SK-N-SH (cell line): ENCODE measurements around the gene PPP1R15A. TPM values are rescaled to one million over a fixed set of nuclear protein-coding genes. Genes with fewer than 3 reads are reported as not detected.

Source experiments
- CTCF ChIA-PET: fragments of 300-600, 350-600 bp; formaldehyde crosslinking; extraction: SDS; loops from one replicate; lab custom pipeline; 2021; lab: Yijun Ruan, JAX
- POLR2A ChIA-PET: fragments of 350-600 bp; sonication (Branson Sonifier 250); formaldehyde crosslinking; extraction: SDS; loops from one replicate; lab custom pipeline; 2020; ENCODE audit warnings: antibody characterized with exemption, inconsistent platforms; lab: Yijun Ruan, JAX
- DNase-seq: peaks from one replicate; pipeline ENCODE4 v3.0.0; 2012
- H2AFZ ChIP-seq: fragments of 200-600 bp; sonication (generic); 2 replicates; pipeline ENCODE4 v1.8.1; 2016; ENCODE audit warnings: antibody characterized with exemption, mild to moderate bottlenecking, low read depth
- H3F3A ChIP-seq: fragments of 200-600 bp; sonication (generic); replicated peaks from 2 replicates; pipeline ENCODE3; 2016; ENCODE audit warnings: antibody characterized with exemption, mild to moderate bottlenecking; ENCODE audit not compliant: insufficient read depth
- H3K27ac ChIP-seq, 2 experiments: fragments of 200-500 bp in 1 of 2; fragments of 200-600 bp in 1 of 2; sonication (Bioruptor generic) in 1 of 2; sonication (generic), shearing (Covaris generic) in 1 of 2; 2 replicates each; pipeline versions ENCODE4 v1.5.1 to v1.6.1; 2014 to 2016; ENCODE audit warnings: low read depth in 2 of 2, inconsistent platforms in 1 of 2, low read length in 1 of 2, mild to moderate bottlenecking in 1 of 2, mixed read lengths in 1 of 2
- H3K27me3 ChIP-seq: fragments of 200-600 bp; sonication (generic), shearing (Covaris generic); 2 replicates; pipeline ENCODE4 v1.6.1; 2016; ENCODE audit warnings: mixed run types; ENCODE audit not compliant: insufficient read depth
- H3K36me3 ChIP-seq, 2 experiments: fragments of 200-500 bp in 1 of 2; fragments of 200-600 bp in 1 of 2; sonication (Bioruptor generic) in 1 of 2; sonication (generic) in 1 of 2; replicated peaks in 1 of 2; 2 replicates each; pipeline versions ENCODE3 to v1.5.1; 2014 to 2016; ENCODE audit warnings: low read length in 1 of 2, mild to moderate bottlenecking in 1 of 2; ENCODE audit not compliant: insufficient read depth in 2 of 2, control insufficient read depth in 1 of 2
- H3K4me1 ChIP-seq, 2 experiments: fragments of 200-500 bp in 1 of 2; fragments of 200-600 bp in 1 of 2; sonication (Bioruptor generic) in 1 of 2; sonication (generic), shearing (Covaris generic) in 1 of 2; 2 replicates each; pipeline versions ENCODE4 v1.5.1 to v1.6.1; 2014 to 2016; ENCODE audit warnings: low read depth in 1 of 2, low read length in 1 of 2, mixed run types in 1 of 2; ENCODE audit not compliant: insufficient read depth in 2 of 2, control insufficient read depth in 1 of 2
- H3K4me2 ChIP-seq: fragments of 200-600 bp; sonication (generic), shearing (Covaris generic); 2 replicates; pipeline ENCODE4 v1.6.1; 2017; ENCODE audit warnings: mixed run types
- H3K4me3 ChIP-seq, 2 experiments: fragments of 200-500 bp in 1 of 2; fragments of 200-600 bp in 1 of 2; sonication (Bioruptor generic) in 1 of 2; sonication (generic), shearing (Covaris generic) in 1 of 2; 2 replicates each; pipeline versions ENCODE4 v1.5.1 to v1.8.1; 2014 to 2016; ENCODE audit warnings: low read depth in 2 of 2, inconsistent platforms in 1 of 2, low read length in 1 of 2, mild to moderate bottlenecking in 1 of 2, mixed read lengths in 1 of 2, moderate library complexity in 1 of 2
- H3K79me2 ChIP-seq: fragments of 200-600 bp; sonication (generic); 2 replicates; pipeline ENCODE4 v1.8.1; 2017; ENCODE audit warnings: mild to moderate bottlenecking; ENCODE audit not compliant: insufficient read depth
- H3K9ac ChIP-seq: fragments of 200-600 bp; sonication (generic); 2 replicates; pipeline ENCODE4 v1.6.1; 2017; ENCODE audit warnings: mixed run types
- H3K9me2 ChIP-seq: fragments of 200-600 bp; sonication (generic); 2 replicates; pipeline ENCODE4 v1.6.1; 2017; ENCODE audit warnings: mixed run types
- H3K9me3 ChIP-seq: fragments of 200-600 bp; sonication (generic); 2 replicates; pipeline ENCODE4 v1.6.1; 2017; ENCODE audit warnings: mixed run types, mild to moderate bottlenecking, moderate library complexity
- H4K20me1 ChIP-seq: fragments of 200-600 bp; sonication (generic); 2 replicates; pipeline ENCODE4 v1.6.1; 2017; ENCODE audit warnings: mild to moderate bottlenecking, mixed run types; ENCODE audit not compliant: insufficient read depth
- CTCF ChIP-seq: fragments of 200-600 bp; sonication (generic); IDR thresholded peaks from 2 replicates; pipeline ENCODE4 v1.6.1; 2017; ENCODE audit warnings: antibody characterized with exemption, mild to moderate bottlenecking, moderate library complexity
- EZH2phosphoT487 ChIP-seq: fragments of 200-600 bp; sonication (generic); IDR thresholded peaks from 2 replicates; pipeline ENCODE4 v1.6.1; 2017; ENCODE audit warnings: low read depth, mixed run types, mild to moderate bottlenecking, antibody characterized with exemption, moderate library complexity, borderline replicate concordance
- FOXM1 ChIP-seq: IDR thresholded peaks from 2 replicates; pipeline ENCODE4 v1.4.0; 2012; ENCODE audit warnings: low read depth, mild to moderate bottlenecking
- JUND ChIP-seq: IDR thresholded peaks from 2 replicates; pipeline ENCODE4 v1.4.0; 2012
- MXI1 ChIP-seq: IDR thresholded peaks from 2 replicates; pipeline ENCODE4 v1.6.1; 2012; ENCODE audit warnings: mild to moderate bottlenecking, low read depth, low read length, improper control_type of control experiment
- NFIC ChIP-seq: IDR thresholded peaks from 2 replicates; pipeline ENCODE4 v1.4.0; 2012; ENCODE audit warnings: borderline replicate concordance
- NRF1 ChIP-seq: IDR thresholded peaks from 2 replicates; pipeline ENCODE4 v1.6.1; 2012; ENCODE audit warnings: low read depth, mild to moderate bottlenecking, low read length
- RAD21 ChIP-seq: IDR thresholded peaks from 2 replicates; pipeline ENCODE4 v1.6.1; 2012; ENCODE audit warnings: mild to moderate bottlenecking, low read length
- RFX5 ChIP-seq: IDR thresholded peaks from 2 replicates; pipeline ENCODE4 v1.6.1; 2012; ENCODE audit warnings: mild to moderate bottlenecking, improper control_type of control experiment, low read length
- SIN3A ChIP-seq: IDR thresholded peaks from 2 replicates; pipeline ENCODE4 v1.6.1; 2012; ENCODE audit warnings: low read depth, mild to moderate bottlenecking, low read length, moderate library complexity, borderline replicate concordance
- SMC3 ChIP-seq: IDR thresholded peaks from 2 replicates; pipeline ENCODE4 v1.6.1; 2012; ENCODE audit warnings: low read depth, low read length, improper control_type of control experiment
- TCF12 ChIP-seq: IDR thresholded peaks from 2 replicates; pipeline ENCODE4 v1.4.0; 2012
- USF1 ChIP-seq: IDR thresholded peaks from 2 replicates; pipeline ENCODE4 v1.4.0; 2012; ENCODE audit warnings: low read depth, borderline replicate concordance
- WGBS: methylation state at CpG from one replicate; pipeline ENCODE4 v1.1.6; 2017; ENCODE audit warnings: low lambda C conversion rate; 5-methylcytosine and 5-hydroxymethylcytosine counted together
- polyA plus RNA-seq, 3 experiments: library from polyadenylated mRNA; depleted of rRNA; stranded (reverse); fragments of >200 nt; gene quantifications; 2 replicates each; pipeline ENCODE4 v1.2.3, GENCODE V29; 2012
- TF ChIP-seq, protein P1 (sequence below): IDR thresholded peaks from 2 replicates; pipeline ENCODE4 v1.4.0; 2012; ENCODE audit warnings: low read depth
- TF ChIP-seq, protein P2 (sequence below): fragments of 150-350 bp; IDR thresholded peaks from 2 replicates; pipeline ENCODE4 v1.6.1; 2016; ENCODE audit warnings: mild to moderate bottlenecking, low read depth, low read length
- TF ChIP-seq, protein P3 (sequence below): IDR thresholded peaks from 2 replicates; pipeline ENCODE4 v1.4.0; 2012; ENCODE audit warnings: low read depth, borderline replicate concordance
- TF ChIP-seq, protein P4 (sequence below): fragments of 150-350 bp; IDR thresholded peaks from 2 replicates; pipeline ENCODE4 v1.6.1; 2017; ENCODE audit warnings: antibody characterized with exemption, low read length, low read depth, borderline replicate concordance
- TF ChIP-seq, protein P5 (sequence below): IDR thresholded peaks from 2 replicates; pipeline ENCODE4; 2012

The PPP1R15A gene
- polyA plus RNA-seq, 1 of the 3 experiments (the other 2 are of a cell fraction): 73.7 TPM

DNA sequence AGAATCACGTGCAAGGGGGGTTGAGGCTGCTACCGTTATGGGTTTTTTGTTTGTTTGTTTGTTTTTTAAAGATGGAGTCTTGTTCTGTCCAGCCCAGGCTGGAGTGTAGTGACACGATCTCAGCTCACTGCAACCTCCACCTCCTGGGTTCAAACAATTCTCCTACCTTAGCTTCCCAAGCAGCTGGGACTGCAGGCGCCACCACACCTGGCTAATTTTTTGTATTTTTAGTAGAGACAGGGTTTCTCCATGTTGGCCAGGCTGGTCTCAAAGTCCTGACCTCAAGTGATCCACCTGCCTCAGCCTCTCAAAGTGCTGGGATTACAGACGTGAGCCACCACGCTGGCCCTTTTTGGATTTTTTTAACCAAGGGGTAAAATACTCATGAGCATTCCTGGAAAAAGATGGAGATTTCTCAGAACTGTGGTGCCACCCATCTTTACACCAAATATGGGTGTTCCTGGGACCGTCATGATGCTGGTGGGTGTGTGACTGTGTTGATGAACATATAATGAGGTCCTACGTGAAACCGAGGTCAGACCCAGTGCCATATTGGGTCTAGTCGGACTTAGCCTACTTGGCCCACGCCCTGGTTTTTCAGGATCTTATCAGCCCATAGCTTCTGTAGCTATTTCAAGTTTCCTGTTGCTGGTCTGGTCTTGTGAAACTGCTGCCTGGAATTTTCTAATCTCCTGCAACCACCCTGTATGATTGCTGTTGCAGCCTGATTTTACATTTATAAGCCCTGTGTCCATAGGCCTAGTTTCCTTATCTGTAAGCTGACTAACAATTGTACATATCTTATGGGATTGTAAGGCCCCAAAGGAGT lies 6.2 kb downstream of the PPP1R15A start (continued):
- TF ChIP-seq USF1 (no peak), MXI1 (no peak), JUND (no peak), EZH2phosphoT487 (no peak), SMC3 (no peak)
- TF ChIP-seq, protein P1, sequence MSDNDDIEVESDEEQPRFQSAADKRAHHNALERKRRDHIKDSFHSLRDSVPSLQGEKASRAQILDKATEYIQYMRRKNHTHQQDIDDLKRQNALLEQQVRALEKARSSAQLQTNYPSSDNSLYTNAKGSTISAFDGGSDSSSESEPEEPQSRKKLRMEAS: no peak

- H2AFZ ChIP-seq: no peak overlapping the region
- no peak overlapping the region for H3K9ac ChIP-seq
- H3K4me1 ChIP-seq: peaks cover 8 to 15% of the 10 kb centered on the region in 2 experiments; a peak in 3 of 4 replicates
- POLR2A ChIA-PET: interaction anchor here (0.6 kb wide), 1 partner anchor 1071 kb away, joined by 3 read pairs; no protein-coding TSS in a partner anchor
- H3K9me3 ChIP-seq: no peaks in the 10 kb centered on the region
- H3F3A ChIP-seq: peaks cover 51% of the 10 kb centered on the region
- H3K4me3 ChIP-seq: no peak overlapping the region
- H3K9me2 ChIP-seq: no peaks in the 10 kb centered on the region
- H3K36me3 ChIP-seq: peaks cover 20 to 70% of the 10 kb centered on the region in 2 experiments
- no peak for DNase-seq
- no peaks in the 10 kb centered on the region for H3K27me3 ChIP-seq
- H3K4me2 ChIP-seq: no peak overlapping the region
- WGBS: 93% methylated on average over 13 of the region's 13 CpGs
- TF ChIP-seq TCF12 (no peak), EZH2phosphoT487 (no peak), FOXM1 (no peak), RFX5 (no peak), NRF1 (no peak), SIN3A (no peak), RAD21 (no peak), MXI1 (no peak), CTCF (no peak), JUND (no peak), NFIC (no peak)
- TF ChIP-seq, protein P2, sequence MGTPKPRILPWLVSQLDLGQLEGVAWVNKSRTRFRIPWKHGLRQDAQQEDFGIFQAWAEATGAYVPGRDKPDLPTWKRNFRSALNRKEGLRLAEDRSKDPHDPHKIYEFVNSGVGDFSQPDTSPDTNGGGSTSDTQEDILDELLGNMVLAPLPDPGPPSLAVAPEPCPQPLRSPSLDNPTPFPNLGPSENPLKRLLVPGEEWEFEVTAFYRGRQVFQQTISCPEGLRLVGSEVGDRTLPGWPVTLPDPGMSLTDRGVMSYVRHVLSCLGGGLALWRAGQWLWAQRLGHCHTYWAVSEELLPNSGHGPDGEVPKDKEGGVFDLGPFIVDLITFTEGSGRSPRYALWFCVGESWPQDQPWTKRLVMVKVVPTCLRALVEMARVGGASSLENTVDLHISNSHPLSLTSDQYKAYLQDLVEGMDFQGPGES: no peak
- TF ChIP-seq, protein P3, sequence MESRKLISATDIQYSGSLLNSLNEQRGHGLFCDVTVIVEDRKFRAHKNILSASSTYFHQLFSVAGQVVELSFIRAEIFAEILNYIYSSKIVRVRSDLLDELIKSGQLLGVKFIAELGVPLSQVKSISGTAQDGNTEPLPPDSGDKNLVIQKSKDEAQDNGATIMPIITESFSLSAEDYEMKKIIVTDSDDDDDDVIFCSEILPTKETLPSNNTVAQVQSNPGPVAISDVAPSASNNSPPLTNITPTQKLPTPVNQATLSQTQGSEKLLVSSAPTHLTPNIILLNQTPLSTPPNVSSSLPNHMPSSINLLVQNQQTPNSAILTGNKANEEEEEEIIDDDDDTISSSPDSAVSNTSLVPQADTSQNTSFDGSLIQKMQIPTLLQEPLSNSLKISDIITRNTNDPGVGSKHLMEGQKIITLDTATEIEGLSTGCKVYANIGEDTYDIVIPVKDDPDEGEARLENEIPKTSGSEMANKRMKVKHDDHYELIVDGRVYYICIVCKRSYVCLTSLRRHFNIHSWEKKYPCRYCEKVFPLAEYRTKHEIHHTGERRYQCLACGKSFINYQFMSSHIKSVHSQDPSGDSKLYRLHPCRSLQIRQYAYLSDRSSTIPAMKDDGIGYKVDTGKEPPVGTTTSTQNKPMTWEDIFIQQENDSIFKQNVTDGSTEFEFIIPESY: no peak
- TF ChIP-seq, protein P4, sequence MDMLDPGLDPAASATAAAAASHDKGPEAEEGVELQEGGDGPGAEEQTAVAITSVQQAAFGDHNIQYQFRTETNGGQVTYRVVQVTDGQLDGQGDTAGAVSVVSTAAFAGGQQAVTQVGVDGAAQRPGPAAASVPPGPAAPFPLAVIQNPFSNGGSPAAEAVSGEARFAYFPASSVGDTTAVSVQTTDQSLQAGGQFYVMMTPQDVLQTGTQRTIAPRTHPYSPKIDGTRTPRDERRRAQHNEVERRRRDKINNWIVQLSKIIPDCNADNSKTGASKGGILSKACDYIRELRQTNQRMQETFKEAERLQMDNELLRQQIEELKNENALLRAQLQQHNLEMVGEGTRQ: no peak
- TF ChIP-seq, protein P5, sequence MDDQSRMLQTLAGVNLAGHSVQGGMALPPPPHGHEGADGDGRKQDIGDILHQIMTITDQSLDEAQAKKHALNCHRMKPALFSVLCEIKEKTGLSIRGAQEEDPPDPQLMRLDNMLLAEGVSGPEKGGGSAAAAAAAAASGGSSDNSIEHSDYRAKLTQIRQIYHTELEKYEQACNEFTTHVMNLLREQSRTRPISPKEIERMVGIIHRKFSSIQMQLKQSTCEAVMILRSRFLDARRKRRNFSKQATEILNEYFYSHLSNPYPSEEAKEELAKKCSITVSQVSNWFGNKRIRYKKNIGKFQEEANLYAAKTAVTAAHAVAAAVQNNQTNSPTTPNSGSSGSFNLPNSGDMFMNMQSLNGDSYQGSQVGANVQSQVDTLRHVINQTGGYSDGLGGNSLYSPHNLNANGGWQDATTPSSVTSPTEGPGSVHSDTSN: no peak
- CTCF ChIA-PET: interaction anchor here (0.6 to 1.2 kb wide), 2 partner anchors 219 to 692 kb away, joined by 3 read pairs; no protein-coding TSS in a partner anchor
- H4K20me1 ChIP-seq: peaks cover 48% of the 10 kb centered on the region
- no peak overlapping the region for H3K27ac ChIP-seq
- H3K79me2 ChIP-seq: peaks cover 50% of the 10 kb centered on the region
Measured at GRCh38 chr19:48879025-48879637, 6.9 kb downstream of the PPP1R15A start.
